HepG2 (cell line): Measurements from ENCODE around the gene NAPB.

Source experiments
- ADNP ChIP-seq: sonication (generic); formaldehyde crosslinking; IDR thresholded peaks from 2 replicates; pipeline ENCODE4 v1.4.0; 2020; ENCODE audit warnings: missing genetic modification reagents
- BRD4 ChIP-seq: sonication (generic); formaldehyde crosslinking; IDR thresholded peaks from 2 replicates; pipeline ENCODE4 v1.4.0; 2020; ENCODE audit warnings: missing genetic modification reagents
- SIN3A ChIP-seq: IDR thresholded peaks from 2 replicates; pipeline ENCODE4 v1.6.1; 2011; ENCODE audit warnings: low read depth, mild to moderate bottlenecking, control low read depth, low read length, borderline replicate concordance
- SP1 ChIP-seq, 2 experiments: fragments of 450-650 bp in 1 of 2; sonication (generic) in 1 of 2; formaldehyde crosslinking in 1 of 2; IDR thresholded peaks; 2 replicates each; pipeline versions ENCODE4 v1.4.0 to v1.6.1; 2016 to 2020; ENCODE audit warnings: missing genetic modification reagents in 1 of 2
- SRF ChIP-seq: IDR thresholded peaks from 2 replicates; pipeline ENCODE4 v1.6.1; 2011; ENCODE audit warnings: mild to moderate bottlenecking, low read depth, low read length, moderate library complexity
- TAF15 ChIP-seq: fragments of 200-400 bp; formaldehyde crosslinking; IDR thresholded peaks from one replicate; pipeline ENCODE4 v1.6.1; 2018; ENCODE audit warnings: mild to moderate bottlenecking, low read depth, low read length; ENCODE audit not compliant: poor library complexity, severe bottlenecking
- ZNF24 ChIP-seq: fragments of 450-650 bp; IDR thresholded peaks from 2 replicates; pipeline ENCODE4 v1.6.1; 2017; ENCODE audit warnings: antibody characterized with exemption, mild to moderate bottlenecking
- ZNF33B ChIP-seq: sonication (generic); formaldehyde crosslinking; IDR thresholded peaks from 2 replicates; pipeline ENCODE4 v1.5.1; 2020; ENCODE audit warnings: mild to moderate bottlenecking, missing genetic modification reagents
- ZNF557 ChIP-seq: sonication (generic); formaldehyde crosslinking; IDR thresholded peaks from 2 replicates; pipeline ENCODE4 v1.4.0; 2020; ENCODE audit warnings: missing genetic modification reagents

DNA sequence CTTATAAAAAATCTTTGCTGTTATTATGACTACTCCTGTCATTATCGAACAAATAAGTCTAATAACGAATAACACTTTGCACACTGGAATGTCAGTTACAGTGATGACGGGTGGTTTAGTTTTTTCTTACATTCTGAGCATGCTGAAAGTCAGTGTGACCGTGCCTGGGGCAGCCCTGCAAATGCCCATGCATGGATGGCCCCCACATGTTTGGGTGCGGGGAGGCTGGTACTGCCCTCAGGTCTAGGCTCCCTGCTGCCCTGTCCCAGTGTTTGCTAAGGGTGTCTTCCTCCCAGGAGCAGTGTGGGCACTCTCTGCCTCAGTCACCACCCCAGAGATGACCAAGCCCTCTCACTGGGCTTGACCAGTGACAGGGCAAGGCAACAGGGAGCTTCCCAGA is 21.1 kb upstream of the NAPB start:
- TF ChIP-seq ZNF557 (CRISPR knock-in tag) (no peak), SP1 (IDR thresholded peaks at IDR 0.05) (no peak), SP1 (CRISPR knock-in tag; IDR thresholded peaks at IDR 0.05) (no peak), SRF (no peak), ZNF24 (no peak), BRD4 (CRISPR knock-in tag) (no peak), ADNP (CRISPR knock-in tag) (no peak), TAF15 (no peak), SIN3A (no peak), ZNF33B (CRISPR knock-in tag) (no peak)
